Uterus (tissue), 4 donors: Measurements from ENCODE around the gene USP34. TPM values are rescaled to one million over a fixed set of nuclear protein-coding genes. Genes with fewer than 3 reads are reported as not detected.

Experiments
- DNase-seq, 2 donors: peaks; one replicate each; pipeline ENCODE4 v3.0.0-alpha.2; 2019 to 2020
- H3K27ac ChIP-seq, 2 donors: fragments of 200-600 bp; sonication (generic); 1 replicate in 1 of 2; 2 replicates in 1 of 2; pipeline ENCODE4 v1.5.1; 2016 to 2018
- H3K27me3 ChIP-seq, 2 donors: fragments of 200-600 bp; sonication (generic); one replicate each; pipeline ENCODE4 v1.5.1; 2018 to 2019; ENCODE audit warnings: control low read depth in 1 of 2
- H3K36me3 ChIP-seq, 2 donors: fragments of 200-600 bp; sonication (generic); one replicate each; pipeline ENCODE4 v1.5.1; 2019; ENCODE audit warnings: control low read depth in 1 of 2
- H3K4me1 ChIP-seq, 2 donors: fragments of 200-600 bp; sonication (generic); one replicate each; pipeline ENCODE4 v1.5.1; 2018 to 2019; ENCODE audit warnings: control low read depth in 1 of 2
- H3K4me3 ChIP-seq, 2 donors: fragments of 200-600 bp; sonication (generic); 1 replicate in 1 of 2; 2 replicates in 1 of 2; pipeline ENCODE4 v1.5.1; 2018 to 2019; ENCODE audit warnings: mild to moderate bottlenecking in 1 of 2
- H3K9me3 ChIP-seq, 2 donors: fragments of 200-600 bp; sonication (generic); one replicate each; pipeline ENCODE4 v1.5.1; 2019; ENCODE audit warnings: control low read depth in 1 of 2
- POLR2A ChIP-seq, 2 donors: fragments of 450-650 bp; IDR thresholded peaks; one replicate each; pipeline ENCODE4 v1.6.1; 2016; ENCODE audit warnings: antibody characterized with exemption in 2 of 2, mild to moderate bottlenecking in 1 of 2, moderate library complexity in 1 of 2
- intact Hi-C: fragments of 100-400 bp; cut with DNase I; formaldehyde crosslinking; loops from one replicate; pipeline ENCODE4 v1.15.1; 2023; ENCODE audit warnings: low total_unique reads
- total RNA-seq, 4 donors: library from RNA; depleted of rRNA in 3 of 4; stranded (reverse); fragments of >200 nt in 3 of 4; gene quantifications; one replicate each; pipeline versions ENCODE4 v1.1.0 to v1.2.4, GENCODE V29; 2014 to 2023
- TF ChIP-seq, protein P1 (sequence below), 4 experiments: fragments of 200-600 bp in 2 of 4; fragments of 450-650 bp in 2 of 4; sonication (generic) in 2 of 4; IDR thresholded peaks; one replicate each; pipeline ENCODE4 v1.5.1; 2016 to 2019; ENCODE audit warnings: antibody characterized with exemption in 4 of 4, mild to moderate bottlenecking in 2 of 4, moderate library complexity in 1 of 4
- donor health status: DM: yes; HTN: yes; CAD: no.

Gene USP34
- total RNA-seq, 4 donors from 2014 or later = 93.8 to 246 (median 184) TPM

DNA sequence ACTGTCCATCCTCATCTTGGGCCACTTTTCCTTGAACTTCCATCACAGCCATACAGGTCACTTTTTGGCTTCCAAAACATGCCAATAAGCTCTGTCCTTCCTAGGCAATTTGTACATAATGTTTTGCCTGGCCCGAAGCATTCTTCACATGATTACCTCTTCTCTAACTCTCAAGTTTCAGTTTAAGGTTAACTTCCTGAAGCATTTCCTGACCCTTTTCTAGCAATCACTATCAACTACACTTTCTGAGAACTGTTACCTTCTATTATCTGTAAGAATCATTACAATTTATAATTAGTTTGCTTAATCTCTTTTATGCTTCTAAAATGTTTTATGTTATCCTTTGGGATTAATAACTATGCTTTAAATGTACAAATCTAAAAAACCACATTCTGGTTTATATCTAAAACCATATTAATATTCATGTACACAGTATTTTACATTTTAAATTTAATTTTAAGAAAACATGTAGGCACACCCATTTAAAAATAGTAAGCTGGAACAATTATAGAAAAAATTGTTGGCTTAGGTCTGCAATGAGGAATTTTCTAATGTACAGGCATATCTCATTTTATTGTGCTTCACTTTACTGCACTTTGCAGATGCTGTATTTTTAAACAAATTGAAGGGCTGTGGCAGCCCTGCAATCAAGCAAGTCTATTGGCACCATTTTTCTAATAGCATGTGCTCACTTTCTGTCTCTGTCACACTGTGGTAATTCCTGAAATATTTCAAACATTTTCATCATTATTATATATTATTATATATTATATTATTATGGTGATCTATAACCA lies 232.5 kb downstream of the USP34 start:
- Histone ChIP-seq H3K4me1 (no peaks in the 10 kb centered on the region), H3K27me3 (no peaks in the 10 kb centered on the region), H3K4me3 (no peak overlapping the region), H3K27ac (no peak overlapping the region), H3K9me3 (no peaks in the 10 kb centered on the region), H3K36me3 (no peaks in the 10 kb centered on the region)
- DNase-seq = no peak
- TF ChIP-seq, protein P1, sequence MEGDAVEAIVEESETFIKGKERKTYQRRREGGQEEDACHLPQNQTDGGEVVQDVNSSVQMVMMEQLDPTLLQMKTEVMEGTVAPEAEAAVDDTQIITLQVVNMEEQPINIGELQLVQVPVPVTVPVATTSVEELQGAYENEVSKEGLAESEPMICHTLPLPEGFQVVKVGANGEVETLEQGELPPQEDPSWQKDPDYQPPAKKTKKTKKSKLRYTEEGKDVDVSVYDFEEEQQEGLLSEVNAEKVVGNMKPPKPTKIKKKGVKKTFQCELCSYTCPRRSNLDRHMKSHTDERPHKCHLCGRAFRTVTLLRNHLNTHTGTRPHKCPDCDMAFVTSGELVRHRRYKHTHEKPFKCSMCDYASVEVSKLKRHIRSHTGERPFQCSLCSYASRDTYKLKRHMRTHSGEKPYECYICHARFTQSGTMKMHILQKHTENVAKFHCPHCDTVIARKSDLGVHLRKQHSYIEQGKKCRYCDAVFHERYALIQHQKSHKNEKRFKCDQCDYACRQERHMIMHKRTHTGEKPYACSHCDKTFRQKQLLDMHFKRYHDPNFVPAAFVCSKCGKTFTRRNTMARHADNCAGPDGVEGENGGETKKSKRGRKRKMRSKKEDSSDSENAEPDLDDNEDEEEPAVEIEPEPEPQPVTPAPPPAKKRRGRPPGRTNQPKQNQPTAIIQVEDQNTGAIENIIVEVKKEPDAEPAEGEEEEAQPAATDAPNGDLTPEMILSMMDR (IDR thresholded peaks at IDR 0.05) = no peak
- no peak for TF ChIP-seq POLR2A (IDR thresholded peaks at IDR 0.05)
- intact Hi-C loops = no loop called here

- Histone ChIP-seq H3K27me3 (no peaks in the 10 kb centered on the region), H3K4me1 (no peaks in the 10 kb centered on the region), H3K36me3 (no peaks in the 10 kb centered on the region), H3K4me3 (no peak overlapping the region), H3K9me3 (no peaks in the 10 kb centered on the region), H3K27ac (no peak overlapping the region)
- DNase-seq = no peak
- no peak for TF ChIP-seq POLR2A (IDR thresholded peaks at IDR 0.05)
- TF ChIP-seq, protein P1 (IDR thresholded peaks at IDR 0.05) = no peak
- intact Hi-C loops = no loop called here
Measured at GRCh38 chr2:61235716-61236115, 235.2 kb downstream of the USP34 start.

DNA sequence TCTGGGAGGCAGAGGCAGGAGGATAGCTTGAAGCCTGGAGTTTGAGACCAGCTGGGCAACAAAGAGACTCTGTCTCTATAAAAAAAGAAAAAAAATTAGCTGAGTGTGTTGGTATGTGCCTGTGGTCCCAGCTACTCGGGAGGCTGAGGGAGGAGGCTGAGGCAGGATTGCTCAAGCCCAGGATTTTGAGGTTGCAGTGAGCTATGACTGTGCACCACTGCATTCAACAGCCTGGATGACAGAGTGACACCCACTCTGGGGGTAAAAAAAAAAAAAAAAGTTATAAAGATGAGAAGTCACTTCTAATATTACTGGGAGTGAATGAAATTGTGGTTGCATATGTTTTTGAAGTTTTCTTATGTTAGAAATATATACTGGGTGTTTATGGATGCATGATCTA lies 237.3 kb downstream of the USP34 start:
- TF ChIP-seq, protein P1 (IDR thresholded peaks at IDR 0.05) = no peak
- no peak for TF ChIP-seq POLR2A (IDR thresholded peaks at IDR 0.05)
- DNase-seq = no peak
- Histone ChIP-seq H3K9me3 (no peaks in the 10 kb centered on the region), H3K36me3 (no peaks in the 10 kb centered on the region), H3K4me1 (no peaks in the 10 kb centered on the region), H3K4me3 (no peak overlapping the region), H3K27ac (no peak overlapping the region), H3K27me3 (no peaks in the 10 kb centered on the region)
- intact Hi-C loops = no loop called here

DNA sequence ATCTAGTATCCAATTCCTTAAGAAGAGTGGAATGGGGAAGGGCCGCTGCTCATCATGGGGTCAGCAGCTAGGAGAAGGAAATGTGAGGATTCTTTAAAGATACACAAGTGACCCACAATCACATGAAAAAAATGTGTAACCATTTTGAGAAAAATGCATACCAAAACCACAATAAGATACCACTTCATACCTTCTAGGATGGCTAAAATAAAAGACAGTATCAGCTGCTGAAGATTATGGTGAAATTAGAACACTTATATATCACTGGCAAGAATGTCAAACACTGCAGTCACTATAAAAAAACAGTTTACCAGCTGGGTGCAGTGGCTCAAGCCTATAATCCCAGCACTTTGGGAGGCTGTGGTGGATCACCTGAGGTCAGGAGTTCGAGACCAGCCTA lies 241.0 kb downstream of the USP34 start:
- intact Hi-C loops = no loop called here
- Histone ChIP-seq H3K4me3 (no peak overlapping the region), H3K27ac (no peak overlapping the region), H3K36me3 (no peaks in the 10 kb centered on the region), H3K4me1 (no peaks in the 10 kb centered on the region), H3K27me3 (no peaks in the 10 kb centered on the region), H3K9me3 (no peaks in the 10 kb centered on the region)
- TF ChIP-seq POLR2A (IDR thresholded peaks at IDR 0.05) = no peak
- TF ChIP-seq, protein P1 (IDR thresholded peaks at IDR 0.05) = no peak
- DNase-seq = no peak

DNA sequence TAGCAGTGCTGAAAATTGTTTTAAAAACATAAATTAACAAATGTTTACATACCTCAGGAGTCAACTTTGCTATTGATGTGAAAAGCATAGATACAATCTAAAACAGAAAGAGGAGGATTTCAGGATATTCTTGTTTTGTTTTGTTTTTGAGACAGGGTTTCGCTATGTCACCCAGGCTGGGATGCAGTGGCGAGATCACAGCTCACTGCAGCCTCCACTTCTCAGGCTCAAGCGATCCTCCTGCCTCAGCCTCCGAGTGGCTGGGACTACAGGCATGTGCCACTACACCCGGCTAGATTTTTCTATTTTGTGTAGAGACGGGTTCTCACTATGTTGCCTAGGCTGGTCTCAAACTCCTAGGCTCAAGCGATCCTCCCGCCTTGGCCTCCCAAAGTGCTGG lies 248.3 kb downstream of the USP34 start:
- Histone ChIP-seq H3K36me3 (no peaks in the 10 kb centered on the region), H3K4me1 (no peaks in the 10 kb centered on the region), H3K9me3 (no peaks in the 10 kb centered on the region), H3K4me3 (no peak overlapping the region), H3K27ac (no peak overlapping the region), H3K27me3 (no peaks in the 10 kb centered on the region)
- intact Hi-C loops = no loop called here
- TF ChIP-seq, protein P1 (IDR thresholded peaks at IDR 0.05) = no peak
- no peak for TF ChIP-seq POLR2A (IDR thresholded peaks at IDR 0.05)
- no peak for DNase-seq
